ENCODE data around the gene PEAK1.

PEAK1 gene

GRCh38 chr15:77127626-77128025, 292.3 kb downstream of the PEAK1 start:
- H3K4me3 Mint-ChIP-seq, result no peak overlapping the region
- H3K9me3 Mint-ChIP-seq, result no peaks in the 10 kb centered on the region
- no peak for ATAC-seq
- H3K36me3 Mint-ChIP-seq, result peaks cover 8% of the 10 kb centered on the region
- peaks cover 23% of the 10 kb centered on the region for H3K4me1 Mint-ChIP-seq
- no peak for DNase-seq (ENCODE audit: low spot score in 2 of 2)
- H3K27ac Mint-ChIP-seq, result no peak overlapping the region

GRCh38 chr15:77126529-77127326, 293.2 kb downstream of the PEAK1 start:
- DNase-seq (ENCODE audit: low spot score in 2 of 2) (no peak), ATAC-seq (no peak)
- Mint-ChIP-seq H3K4me1 (peaks cover 23% of the 10 kb centered on the region), H3K9me3 (no peaks in the 10 kb centered on the region), H3K27ac (peak overlapping the region; percentile 2), H3K4me3 (no peak overlapping the region), H3K36me3 (peaks cover 8% of the 10 kb centered on the region)

GRCh38 chr15:77123854-77124253, 296.1 kb downstream of the PEAK1 start:
- Mint-ChIP-seq H3K4me3 (no peak overlapping the region), H3K27ac (no peak overlapping the region), H3K36me3 (no peaks in the 10 kb centered on the region), H3K9me3 (no peaks in the 10 kb centered on the region), H3K4me1 (peaks cover 25% of the 10 kb centered on the region)
- ATAC-seq (no peak), DNase-seq (ENCODE audit: low spot score in 2 of 2) (no peak)

- peaks cover 19% of the 10 kb centered on the region for H3K4me1 Mint-ChIP-seq
- H3K36me3 Mint-ChIP-seq, result no peaks in the 10 kb centered on the region
- ATAC-seq (no peak), DNase-seq (ENCODE audit: low spot score in 2 of 2) (no peak)
- H3K9me3 Mint-ChIP-seq, result no peaks in the 10 kb centered on the region
- H3K4me3 Mint-ChIP-seq, result no peak overlapping the region
- no peak overlapping the region for H3K27ac Mint-ChIP-seq
These were observed 297.3 kb downstream of the PEAK1 start for GRCh38 chr15:77122576-77122975.

- no peak for ATAC-seq
- DNase-seq (ENCODE audit: low spot score in 2 of 2), result no peak
These were observed 298.3 kb downstream of the PEAK1 start for GRCh38 chr15:77121599-77121998.

DNA sequence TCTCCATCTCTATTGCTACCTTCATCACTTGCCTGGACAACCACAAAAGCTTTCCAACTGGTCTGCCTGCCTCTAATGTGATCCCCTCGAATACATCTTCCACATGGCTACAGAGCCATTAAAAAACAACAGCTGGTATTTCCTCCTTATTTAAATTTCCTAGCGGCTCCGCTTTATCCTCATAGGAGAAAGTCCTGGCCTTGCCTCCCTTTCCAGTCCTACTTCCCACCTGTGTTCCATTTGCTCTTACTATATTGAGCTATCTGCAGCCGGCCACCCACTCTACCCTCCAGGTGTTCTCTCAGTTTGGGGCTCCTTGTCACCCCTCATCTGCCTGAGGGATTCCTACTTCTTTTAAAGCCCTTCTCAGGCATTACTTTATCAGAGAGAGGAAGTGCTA, 299.3 kb downstream of the PEAK1 start:
- DNase-seq (ENCODE audit: low spot score in 2 of 2) (peak in 1 of 2 donors; percentile 10), ATAC-seq (no peak)
- H3K4me3 Mint-ChIP-seq, result no peak overlapping the region
- no peaks in the 10 kb centered on the region for H3K9me3 Mint-ChIP-seq
- no peak overlapping the region for H3K27ac Mint-ChIP-seq
- H3K36me3 Mint-ChIP-seq, result no peaks in the 10 kb centered on the region
- peaks cover 12% of the 10 kb centered on the region for H3K4me1 Mint-ChIP-seq

More at GRCh38 chr15:77121599-77121998, 298.3 kb downstream of the PEAK1 start:
- Mint-ChIP-seq H3K4me3 (no peak overlapping the region), H3K36me3 (no peaks in the 10 kb centered on the region), H3K4me1 (peaks cover 12% of the 10 kb centered on the region), H3K27ac (no peak overlapping the region), H3K9me3 (no peaks in the 10 kb centered on the region)

- H3K36me3 Mint-ChIP-seq, result no peaks in the 10 kb centered on the region
- no peak overlapping the region for H3K27ac Mint-ChIP-seq
- DNase-seq (ENCODE audit: low spot score in 2 of 2), result no peak
- H3K4me3 Mint-ChIP-seq, result no peak overlapping the region
- H3K9me3 Mint-ChIP-seq, result no peaks in the 10 kb centered on the region
- H3K4me1 Mint-ChIP-seq, result peaks cover 12% of the 10 kb centered on the region
- ATAC-seq, result no peak
These were observed 300.5 kb downstream of the PEAK1 start for GRCh38 chr15:77119446-77119845.

DNA sequence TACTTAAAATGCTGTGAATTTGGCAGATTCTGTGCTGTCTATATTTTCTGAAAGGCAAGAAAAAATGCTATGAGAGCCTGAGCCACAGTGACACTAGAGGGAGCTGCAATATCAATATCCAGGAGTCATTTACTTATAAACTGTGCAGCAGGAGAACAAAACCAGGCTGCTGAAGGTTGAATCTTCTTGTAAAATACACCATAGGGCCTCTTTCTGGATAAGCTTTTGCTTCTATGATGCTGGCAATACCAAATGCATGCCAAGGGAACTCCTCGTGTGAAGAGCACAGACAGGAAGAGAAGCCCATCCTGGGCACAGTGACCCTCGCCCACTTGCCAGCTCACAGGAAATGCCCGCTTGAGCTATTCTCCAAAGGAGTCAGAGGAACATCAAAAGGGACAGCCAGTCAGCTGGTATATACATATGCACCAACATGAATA, 301.0 kb downstream of the PEAK1 start:
- no peak overlapping the region for H3K27ac Mint-ChIP-seq
- H3K4me1 Mint-ChIP-seq, result peaks cover 6% of the 10 kb centered on the region
- no peak overlapping the region for H3K4me3 Mint-ChIP-seq
- peaks cover under 1% of the 10 kb centered on the region for H3K36me3 Mint-ChIP-seq
- DNase-seq (ENCODE audit: low spot score in 2 of 2) (no peak), ATAC-seq (peak; percentile 65)
- no peaks in the 10 kb centered on the region for H3K9me3 Mint-ChIP-seq

- DNase-seq (ENCODE audit: low spot score in 2 of 2) (no peak), ATAC-seq (no peak)
- H3K27ac Mint-ChIP-seq, result no peak overlapping the region
- H3K4me3 Mint-ChIP-seq, result no peak overlapping the region
- no peaks in the 10 kb centered on the region for H3K9me3 Mint-ChIP-seq
- peaks cover 10% of the 10 kb centered on the region for H3K36me3 Mint-ChIP-seq
- H3K4me1 Mint-ChIP-seq, result peaks cover 6% of the 10 kb centered on the region
These were observed 304.7 kb downstream of the PEAK1 start for GRCh38 chr15:77115179-77115578.

GRCh38 chr15:77112838-77113504, 306.9 kb downstream of the PEAK1 start:
- peaks cover 10% of the 10 kb centered on the region for H3K36me3 Mint-ChIP-seq
- ATAC-seq (no peak), DNase-seq (ENCODE audit: low spot score in 2 of 2) (no peak)
- H3K4me1 Mint-ChIP-seq, result no peaks in the 10 kb centered on the region
- no peak overlapping the region for H3K27ac Mint-ChIP-seq
- H3K4me3 Mint-ChIP-seq, result no peak overlapping the region
- no peaks in the 10 kb centered on the region for H3K9me3 Mint-ChIP-seq

GRCh38 chr15:77111789-77112188, 308.1 kb downstream of the PEAK1 start:
- Mint-ChIP-seq H3K36me3 (peaks cover 10% of the 10 kb centered on the region), H3K9me3 (no peaks in the 10 kb centered on the region), H3K4me3 (no peak overlapping the region), H3K4me1 (no peaks in the 10 kb centered on the region), H3K27ac (no peak overlapping the region)
- no peak for DNase-seq (ENCODE audit: low spot score in 2 of 2)
- ATAC-seq, result no peak

- peaks cover 3% of the 10 kb centered on the region for H3K36me3 Mint-ChIP-seq
- no peak for DNase-seq (ENCODE audit: low spot score in 2 of 2)
- no peaks in the 10 kb centered on the region for H3K4me1 Mint-ChIP-seq
- no peak overlapping the region for H3K27ac Mint-ChIP-seq
- no peaks in the 10 kb centered on the region for H3K9me3 Mint-ChIP-seq
- ATAC-seq, result peak; percentile 58
- H3K4me3 Mint-ChIP-seq, result no peak overlapping the region
These were observed 312.2 kb downstream of the PEAK1 start for GRCh38 chr15:77107531-77108355.

DNA sequence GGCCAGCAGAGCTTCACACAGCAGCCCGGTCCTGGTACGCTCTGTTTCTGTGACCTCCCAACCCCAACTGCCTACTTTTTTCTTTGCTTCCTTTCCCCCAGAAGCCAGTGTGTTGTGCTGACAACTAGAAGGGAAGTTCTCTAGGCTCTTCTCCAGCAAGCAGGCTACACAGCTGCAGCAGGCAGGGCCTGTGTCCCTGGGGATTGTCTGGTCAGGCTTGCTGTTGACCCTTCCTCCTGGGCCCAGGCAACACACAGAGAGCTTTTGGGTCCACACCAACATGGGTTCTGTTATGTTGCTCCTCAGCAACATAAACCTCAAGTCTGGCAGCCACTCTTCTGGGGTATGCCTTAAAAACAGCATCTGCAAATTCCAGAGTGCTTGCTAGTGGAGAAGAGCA, 312.8 kb downstream of the PEAK1 start:
- no peak overlapping the region for H3K4me3 Mint-ChIP-seq
- DNase-seq (ENCODE audit: low spot score in 2 of 2) (no peak), ATAC-seq (no peak)
- no peaks in the 10 kb centered on the region for H3K4me1 Mint-ChIP-seq
- no peaks in the 10 kb centered on the region for H3K36me3 Mint-ChIP-seq
- H3K9me3 Mint-ChIP-seq, result no peaks in the 10 kb centered on the region
- H3K27ac Mint-ChIP-seq, result no peak overlapping the region

- no peak for ATAC-seq
- Mint-ChIP-seq H3K9me3 (no peaks in the 10 kb centered on the region), H3K27ac (no peak overlapping the region), H3K36me3 (no peaks in the 10 kb centered on the region), H3K4me1 (no peaks in the 10 kb centered on the region), H3K4me3 (no peak overlapping the region)
- DNase-seq (ENCODE audit: low spot score in 2 of 2), result no peak
These were observed 315.7 kb downstream of the PEAK1 start for GRCh38 chr15:77104155-77104554.

DNA sequence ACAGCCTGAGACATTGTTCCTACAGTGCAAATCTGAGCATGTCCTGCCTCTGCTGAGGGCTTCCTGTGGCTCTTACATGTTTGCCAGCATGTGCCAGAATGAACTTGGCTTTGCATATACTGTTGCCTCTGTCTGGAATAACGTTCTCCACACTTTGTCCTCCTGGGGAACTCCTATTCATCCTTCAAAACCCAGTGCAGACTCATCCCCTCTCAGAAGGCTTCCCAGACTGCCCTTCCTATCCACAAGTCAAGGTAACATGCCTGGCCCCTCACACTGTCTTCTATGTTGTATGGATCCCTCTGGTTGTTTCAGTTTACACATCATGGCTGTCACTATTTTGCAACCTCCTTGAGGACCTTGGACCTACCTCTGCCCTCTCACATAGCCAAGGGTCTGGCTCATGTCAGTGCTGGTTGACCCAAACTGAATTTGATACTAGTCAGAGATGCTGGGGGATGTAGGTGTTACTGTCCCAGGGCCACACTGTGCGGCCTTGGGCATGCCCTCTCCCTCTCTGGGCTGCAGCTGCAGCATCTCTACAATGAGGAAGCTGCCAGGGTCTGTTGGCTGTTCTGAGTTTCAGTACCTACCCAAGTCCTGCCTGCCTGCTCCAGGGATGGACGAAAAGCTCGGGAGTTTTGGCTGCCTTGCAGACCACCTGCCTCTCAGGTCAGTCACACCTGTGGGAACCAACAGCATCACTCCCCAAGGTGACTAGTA, 320.0 kb downstream of the PEAK1 start:
- Mint-ChIP-seq H3K4me1 (no peaks in the 10 kb centered on the region), H3K36me3 (no peaks in the 10 kb centered on the region), H3K27ac (no peak overlapping the region), H3K4me3 (no peak overlapping the region), H3K9me3 (no peaks in the 10 kb centered on the region)
- DNase-seq (ENCODE audit: low spot score in 2 of 2) (no peak), ATAC-seq (no peak)

Measured in stimulated activated effector memory CD8-positive, alpha-beta T cell treated with anti-CD3 and anti-CD28 coated beads, Interleukin-12 subunit alpha, Interleukin-12 subunit beta, amount 100 ng/mL, for 72 hours (primary cell).